ENCODE results near the gene AIF1L.

- TF ChIP-seq RAD21 (IDR thresholded peaks at IDR 0.05; ENCODE audit: low read length) (no peak), RFX5 (IDR thresholded peaks at IDR 0.05; ENCODE audit: low read depth, low read length) (no peak), RCOR1 (IDR thresholded peaks at IDR 0.05; ENCODE audit: insufficient replicate concordance, low read length) (no peak), POLR2A (IDR thresholded peaks at IDR 0.05; ENCODE audit: low read depth, low read length) (no peak), CTCF (conservative IDR thresholded peaks at IDR 0.05; ENCODE audit: low read depth, low read length) (no peak), USF2 (IDR thresholded peaks at IDR 0.05; ENCODE audit: low read depth, low read length) (no peak), MAZ (IDR thresholded peaks at IDR 0.05; ENCODE audit: borderline replicate concordance, low read depth, low read length) (no peak), SMC3 (IDR thresholded peaks at IDR 0.05; ENCODE audit: low read depth, low read length) (no peak), MXI1 (IDR thresholded peaks at IDR 0.05; ENCODE audit: borderline replicate concordance, low read depth, low read length) (no peak), CEBPB (IDR thresholded peaks at IDR 0.05; ENCODE audit: low read depth, low read length) (no peak), CHD1 (IDR thresholded peaks at IDR 0.05; ENCODE audit: low read depth, low read length) (no peak), ELK1 (IDR thresholded peaks at IDR 0.05; ENCODE audit: borderline replicate concordance, low read depth, low read length) (no peak), FOS (IDR thresholded peaks at IDR 0.05; ENCODE audit: low read depth, low read length) (no peak), MAFK (IDR thresholded peaks at IDR 0.05; ENCODE audit: low read depth, low read length) (no peak)
These were observed 44.2 kb downstream of the AIF1L start for GRCh38 chr9:131140550-131140949.

Data from IMR-90 (cell line).